Fibroblast of lung (primary cell): Measurements from ENCODE around the gene EXOC5. TPM values are rescaled to one million over a fixed set of nuclear protein-coding genes. Genes with fewer than 3 reads are reported as not detected.

Experiments
- DNase-seq, 2 donors: peaks; one replicate each; pipeline versions ENCODE4 v3.0.0 to v3.0.0-alpha.2; 2010; ENCODE audit warnings: low read depth in 2 of 2
- H2AFZ ChIP-seq: 2 replicates; pipeline ENCODE4 v1.5.1; 2012; ENCODE audit warnings: low read length, control low read depth, inconsistent platforms
- H3K27ac ChIP-seq: 2 replicates; pipeline ENCODE4 v1.5.1; 2011; ENCODE audit warnings: low read length, control low read depth; ENCODE audit not compliant: insufficient read depth
- H3K27me3 ChIP-seq: 2 replicates; pipeline ENCODE4 v1.5.1; 2011; ENCODE audit warnings: mild to moderate bottlenecking, low read length; ENCODE audit not compliant: control insufficient read depth, insufficient read depth
- H3K36me3 ChIP-seq: 2 replicates; pipeline ENCODE4 v1.5.1; 2011; ENCODE audit warnings: low read length; ENCODE audit not compliant: control insufficient read depth, insufficient read depth
- H3K4me1 ChIP-seq: 2 replicates; pipeline ENCODE4 v1.5.1; 2011; ENCODE audit warnings: low read length; ENCODE audit not compliant: control insufficient read depth, insufficient read depth; ENCODE audit errors: extremely low read depth
- H3K4me2 ChIP-seq: 2 replicates; pipeline ENCODE4 v1.5.1; 2011; ENCODE audit warnings: low read length, control low read depth; ENCODE audit not compliant: insufficient read depth; ENCODE audit errors: extremely low read depth
- H3K4me3 ChIP-seq, 4 experiments: fragments of 200-600 bp in 1 of 4; sonication (generic) in 1 of 4; replicated peaks in 1 of 4; 2 replicates each; pipeline ENCODE4 v1.5.1; 2011 to 2016; ENCODE audit warnings: low read length in 4 of 4, low read depth in 3 of 4, mild to moderate bottlenecking in 3 of 4, control low read depth in 2 of 4, inconsistent platforms in 1 of 4, mixed read lengths in 1 of 4; ENCODE audit not compliant: insufficient read depth in 1 of 4; ENCODE audit errors: control extremely low read depth in 1 of 4
- H3K79me2 ChIP-seq: 2 replicates; pipeline ENCODE4 v1.5.1; 2012; ENCODE audit warnings: mild to moderate bottlenecking, low read length, inconsistent platforms; ENCODE audit not compliant: control insufficient read depth, insufficient read depth
- H3K9ac ChIP-seq: 2 replicates; pipeline ENCODE4 v1.5.1; 2011; ENCODE audit warnings: mild to moderate bottlenecking, low read length, control low read depth; ENCODE audit not compliant: insufficient read depth
- H3K9me3 ChIP-seq: 2 replicates; pipeline ENCODE4 v1.5.1; 2012; ENCODE audit warnings: low read depth, low read length; ENCODE audit not compliant: control insufficient read depth, insufficient read depth
- H4K20me1 ChIP-seq: 2 replicates; pipeline ENCODE4 v1.5.1; 2011; ENCODE audit warnings: low read length; ENCODE audit not compliant: control insufficient read depth, insufficient read depth; ENCODE audit errors: extremely low read depth
- EZH2 ChIP-seq: IDR thresholded peaks from 2 replicates; pipeline ENCODE4 v1.5.1; 2012; ENCODE audit warnings: low read length, control low read depth, mild to moderate bottlenecking; ENCODE audit errors: missing control alignments
- polyA plus RNA-seq, 2 donors: library from polyadenylated mRNA; depleted of rRNA in 1 of 2; stranded (reverse) in 1 of 2; unstranded in 1 of 2; fragments of >200 nt; gene quantifications; 2 replicates each; pipeline ENCODE4 v1.2.1, GENCODE V29; 2011 to 2012; ENCODE audit warnings: missing spikeins in 1 of 2
- total RNA-seq: library from RNA; depleted of rRNA; stranded (reverse); fragments of >200 nt; gene quantifications from 2 replicates; pipeline ENCODE4 v1.2.1, GENCODE V29; 2014
- TF ChIP-seq, protein P1 (sequence below), 2 donors: IDR thresholded peaks in 1 of 2; conservative IDR thresholded peaks in 1 of 2; 1 replicate in 1 of 2; 2 replicates in 1 of 2; pipeline ENCODE4 v1.5.1; 2011 to 2012; ENCODE audit warnings: low read length in 2 of 2, control low read depth in 1 of 2, inconsistent platforms in 1 of 2, low read depth in 1 of 2, mild to moderate bottlenecking in 1 of 2

EXOC5 gene
- total and polyA plus RNA-seq, 2 donors (not counting 1 experiment from before 2014, with no cell fraction given): 38.0 to 84.0 TPM

DNA sequence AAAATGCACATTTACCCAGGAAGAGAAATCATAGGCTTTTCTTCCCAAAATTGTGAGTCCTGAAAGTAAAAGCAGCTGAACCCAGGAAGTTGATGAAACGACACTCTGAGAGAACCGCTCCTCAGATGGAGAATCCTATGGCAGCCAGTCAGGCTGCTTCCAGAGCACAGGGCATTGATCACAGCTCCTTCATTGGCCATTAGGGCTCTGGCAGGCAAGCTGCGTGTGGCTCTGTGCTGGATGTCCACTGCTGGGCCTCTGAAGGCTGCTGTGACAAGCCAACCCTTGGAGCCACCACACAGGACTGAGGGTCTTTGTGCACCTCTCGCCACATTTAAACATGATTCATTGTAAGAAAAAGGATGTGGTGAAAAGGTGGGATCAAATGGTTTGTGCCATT lies 89.4 kb downstream of the EXOC5 start:
- no peak overlapping the region for H3K27ac ChIP-seq
- H3K79me2 ChIP-seq: no peaks in the 10 kb centered on the region
- DNase-seq: no peak
- H3K4me1 ChIP-seq: no peaks in the 10 kb centered on the region
- no peaks in the 10 kb centered on the region for H3K9me3 ChIP-seq
- H3K36me3 ChIP-seq: no peaks in the 10 kb centered on the region
- no peak for TF ChIP-seq EZH2
- TF ChIP-seq, protein P1, sequence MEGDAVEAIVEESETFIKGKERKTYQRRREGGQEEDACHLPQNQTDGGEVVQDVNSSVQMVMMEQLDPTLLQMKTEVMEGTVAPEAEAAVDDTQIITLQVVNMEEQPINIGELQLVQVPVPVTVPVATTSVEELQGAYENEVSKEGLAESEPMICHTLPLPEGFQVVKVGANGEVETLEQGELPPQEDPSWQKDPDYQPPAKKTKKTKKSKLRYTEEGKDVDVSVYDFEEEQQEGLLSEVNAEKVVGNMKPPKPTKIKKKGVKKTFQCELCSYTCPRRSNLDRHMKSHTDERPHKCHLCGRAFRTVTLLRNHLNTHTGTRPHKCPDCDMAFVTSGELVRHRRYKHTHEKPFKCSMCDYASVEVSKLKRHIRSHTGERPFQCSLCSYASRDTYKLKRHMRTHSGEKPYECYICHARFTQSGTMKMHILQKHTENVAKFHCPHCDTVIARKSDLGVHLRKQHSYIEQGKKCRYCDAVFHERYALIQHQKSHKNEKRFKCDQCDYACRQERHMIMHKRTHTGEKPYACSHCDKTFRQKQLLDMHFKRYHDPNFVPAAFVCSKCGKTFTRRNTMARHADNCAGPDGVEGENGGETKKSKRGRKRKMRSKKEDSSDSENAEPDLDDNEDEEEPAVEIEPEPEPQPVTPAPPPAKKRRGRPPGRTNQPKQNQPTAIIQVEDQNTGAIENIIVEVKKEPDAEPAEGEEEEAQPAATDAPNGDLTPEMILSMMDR (conservative IDR thresholded peaks at IDR 0.05 in 1 of 2, IDR thresholded peaks at IDR 0.05 in 1 of 2; ENCODE audit: low read depth in 1 of 2, low read length in 2 of 2): no peak
- H4K20me1 ChIP-seq: no peaks in the 10 kb centered on the region
- H3K27me3 ChIP-seq: no peaks in the 10 kb centered on the region
- H3K9ac ChIP-seq: no peak overlapping the region
- H3K4me2 ChIP-seq: no peak overlapping the region
- no peak overlapping the region for H2AFZ ChIP-seq
- no peak overlapping the region for H3K4me3 ChIP-seq

DNA sequence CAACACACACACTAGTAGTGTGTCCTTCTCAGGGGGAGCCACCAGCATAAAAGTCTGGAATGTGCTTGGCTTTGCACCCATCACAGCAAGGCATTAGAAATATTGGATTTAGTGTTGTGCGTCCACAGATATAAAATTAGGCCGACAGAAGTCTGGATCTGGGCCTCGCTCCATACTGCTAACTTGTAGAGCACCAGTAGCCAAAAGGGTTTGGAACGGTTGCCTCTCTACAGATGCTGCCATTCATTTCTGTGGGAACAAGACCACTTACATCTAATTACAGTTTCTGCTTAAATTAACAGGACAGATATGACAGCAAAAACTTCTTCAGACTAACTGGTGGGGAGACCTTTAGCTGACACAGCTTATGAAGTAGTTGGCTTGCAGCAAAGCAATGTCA lies 94.2 kb downstream of the EXOC5 start:
- TF ChIP-seq EZH2: no peak
- TF ChIP-seq, protein P1 (conservative IDR thresholded peaks at IDR 0.05 in 1 of 2, IDR thresholded peaks at IDR 0.05 in 1 of 2; ENCODE audit: low read depth in 1 of 2, low read length in 2 of 2): no peak
- H4K20me1 ChIP-seq: no peaks in the 10 kb centered on the region
- no peak overlapping the region for H2AFZ ChIP-seq
- no peaks in the 10 kb centered on the region for H3K4me1 ChIP-seq
- DNase-seq: no peak
- no peaks in the 10 kb centered on the region for H3K27me3 ChIP-seq
- no peaks in the 10 kb centered on the region for H3K36me3 ChIP-seq
- H3K4me3 ChIP-seq: no peak overlapping the region
- H3K9me3 ChIP-seq: no peaks in the 10 kb centered on the region
- no peak overlapping the region for H3K4me2 ChIP-seq
- no peak overlapping the region for H3K27ac ChIP-seq
- H3K9ac ChIP-seq: no peak overlapping the region
- H3K79me2 ChIP-seq: no peaks in the 10 kb centered on the region

DNA sequence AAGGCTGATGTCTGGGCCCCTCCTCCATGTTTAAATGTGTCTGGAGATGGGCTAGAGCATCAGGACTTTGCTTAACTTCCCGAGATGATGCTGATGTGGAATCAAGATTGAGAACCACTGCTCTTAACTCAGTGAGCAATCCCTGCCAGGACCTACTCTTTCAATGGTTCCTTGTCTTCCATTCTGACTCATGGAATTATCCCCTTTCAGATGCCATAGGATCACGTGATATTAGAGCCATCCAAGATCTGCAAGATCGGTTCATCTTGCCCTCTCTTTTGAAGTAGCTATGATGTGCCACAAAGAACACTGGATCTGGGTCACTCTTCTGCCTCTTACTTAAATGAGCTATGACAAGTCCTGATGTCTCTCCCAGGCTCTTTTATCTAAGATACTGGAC lies 96.8 kb downstream of the EXOC5 start:
- Histone ChIP-seq H3K9ac (no peak overlapping the region), H3K36me3 (no peaks in the 10 kb centered on the region), H3K27me3 (no peaks in the 10 kb centered on the region), H3K4me2 (no peak overlapping the region), H3K4me3 (no peak overlapping the region), H4K20me1 (no peaks in the 10 kb centered on the region), H3K4me1 (no peaks in the 10 kb centered on the region), H2AFZ (no peak overlapping the region), H3K9me3 (no peaks in the 10 kb centered on the region), H3K79me2 (no peaks in the 10 kb centered on the region), H3K27ac (no peak overlapping the region)
- DNase-seq: no peak
- TF ChIP-seq EZH2: no peak
- TF ChIP-seq, protein P1 (conservative IDR thresholded peaks at IDR 0.05 in 1 of 2, IDR thresholded peaks at IDR 0.05 in 1 of 2; ENCODE audit: low read depth in 1 of 2, low read length in 2 of 2): no peak
